OCI-LY1 (cell line): Measurements from ENCODE around the gene CBLIF.
"Not testable (repeated sequence)": the region's sequence is repeated elsewhere in the genome, so short reads cannot be mapped to it uniquely, and the experiment has no call there.

ENCODE experiments used
- H2AFZ ChIP-seq: fragments of 200-600 bp; sonication (generic), shearing (Covaris generic); 2 replicates; pipeline ENCODE4 v1.6.0; 2014; ENCODE audit warnings: antibody characterized with exemption, mild to moderate bottlenecking, low read length
- H3F3A ChIP-seq: fragments of 200-600 bp; sonication (generic), shearing (Covaris generic); 2 replicates; pipeline ENCODE4 v1.6.0; 2014; ENCODE audit warnings: mild to moderate bottlenecking, antibody characterized with exemption, low read length, moderate library complexity; ENCODE audit not compliant: insufficient read depth
- H3K27ac ChIP-seq: fragments of 200-600 bp; sonication (generic); 2 replicates; pipeline ENCODE4 v1.5.1; 2014; ENCODE audit warnings: low read length, mixed run types, mild to moderate bottlenecking, low read depth; ENCODE audit not compliant: poor library complexity, severe bottlenecking
- H3K27me3 ChIP-seq: fragments of 200-600 bp; sonication (generic); 2 replicates; pipeline ENCODE4 v1.6.0; 2014; ENCODE audit warnings: antibody characterized with exemption, mild to moderate bottlenecking, low read length, moderate library complexity; ENCODE audit not compliant: insufficient read depth
- H3K36me3 ChIP-seq: fragments of 200-600 bp; sonication (generic); 2 replicates; pipeline ENCODE4 v1.6.1; 2014; ENCODE audit warnings: mild to moderate bottlenecking, antibody characterized with exemption, low read length, moderate library complexity, mixed read lengths; ENCODE audit not compliant: insufficient read depth
- H3K4me1 ChIP-seq: fragments of 200-600 bp; sonication (generic); 2 replicates; pipeline ENCODE4 v1.5.1; 2014; ENCODE audit warnings: mild to moderate bottlenecking, low read length, moderate library complexity; ENCODE audit not compliant: insufficient read depth, severe bottlenecking
- H3K4me2 ChIP-seq: fragments of 200-600 bp; sonication (generic), shearing (Covaris generic); 2 replicates; pipeline ENCODE4 v1.6.1; 2014; ENCODE audit warnings: low read length
- H3K4me3 ChIP-seq: fragments of 200-600 bp; sonication (generic); 2 replicates; pipeline ENCODE4 v1.5.1; 2014; ENCODE audit warnings: low read length, low read depth, mild to moderate bottlenecking, mixed read lengths; ENCODE audit not compliant: poor library complexity, severe bottlenecking
- H3K79me2 ChIP-seq: fragments of 200-600 bp; shearing (Covaris generic); 2 replicates; pipeline ENCODE4 v1.6.1; 2016; ENCODE audit warnings: mixed run types, low read length, mixed read lengths; ENCODE audit not compliant: insufficient read depth
- H3K9ac ChIP-seq: fragments of 200-600 bp; sonication (generic), shearing (Covaris generic); 2 replicates; pipeline ENCODE4 v1.6.1; 2014; ENCODE audit warnings: mild to moderate bottlenecking, low read length, mixed read lengths
- H3K9me2 ChIP-seq: fragments of 200-600 bp; sonication (generic), shearing (Covaris generic); 2 replicates; pipeline ENCODE4 v1.6.1; 2014; ENCODE audit warnings: low read depth, mild to moderate bottlenecking, low read length, mixed read lengths
- H3K9me3 ChIP-seq: fragments of 200-600 bp; shearing (Covaris generic); 2 replicates; pipeline ENCODE4 v1.6.1; 2014; ENCODE audit warnings: low read length, mixed read lengths
- H4K20me1 ChIP-seq: fragments of 200-600 bp; sonication (generic), shearing (Covaris generic); 2 replicates; pipeline ENCODE4 v1.6.0; 2016; ENCODE audit warnings: mild to moderate bottlenecking, low read length; ENCODE audit not compliant: insufficient read depth
- EZH2 ChIP-seq: fragments of 200-600 bp; sonication (generic), shearing (Covaris generic); IDR thresholded peaks from 2 replicates; pipeline ENCODE4 v1.8.0; 2017; ENCODE audit warnings: borderline replicate concordance, mixed run types, mild to moderate bottlenecking, antibody characterized with exemption, low read length, moderate library complexity, mixed read lengths
- TF ChIP-seq, protein P1 (sequence below): fragments of 200-600 bp; sonication (generic), shearing (Covaris generic); IDR thresholded peaks from 2 replicates; pipeline ENCODE4 v1.5.1; 2017; ENCODE audit warnings: mild to moderate bottlenecking, antibody characterized with exemption, low read length, moderate library complexity, mixed read lengths

CBLIF gene

DNA sequence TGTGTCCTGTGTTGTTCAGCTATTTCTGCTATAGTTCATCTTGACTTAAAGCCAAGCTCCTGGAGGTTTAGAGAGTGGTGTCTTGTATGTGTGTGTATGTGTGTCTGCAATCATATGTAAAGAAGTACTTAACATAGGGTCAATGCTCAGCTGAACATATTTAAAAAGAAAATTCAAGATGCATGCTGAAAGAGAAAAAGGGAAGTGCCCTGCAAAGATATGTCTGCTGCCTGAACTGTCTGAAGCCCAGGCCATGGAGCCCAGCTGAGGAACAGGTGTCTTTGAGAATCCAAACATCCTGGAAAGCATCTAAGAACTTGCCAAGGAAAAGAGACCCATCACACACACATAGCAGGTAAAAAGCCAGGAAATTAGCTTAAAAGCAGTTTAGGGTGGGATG lies 14.4 kb upstream of the CBLIF start:
- Histone ChIP-seq H2AFZ (no peak overlapping the region), H3K9ac (no peak overlapping the region), H4K20me1 (no peaks in the 10 kb centered on the region), H3K79me2 (no peaks in the 10 kb centered on the region), H3K36me3 (no peaks in the 10 kb centered on the region), H3K9me3 (no peaks in the 10 kb centered on the region), H3K4me1 (no peaks in the 10 kb centered on the region), H3K4me2 (no peak overlapping the region), H3K27ac (no peak overlapping the region), H3K9me2 (no peaks in the 10 kb centered on the region), H3K27me3 (no peaks in the 10 kb centered on the region), H3K4me3 (no peak overlapping the region), H3F3A (no peaks in the 10 kb centered on the region)
- TF ChIP-seq, protein P1, sequence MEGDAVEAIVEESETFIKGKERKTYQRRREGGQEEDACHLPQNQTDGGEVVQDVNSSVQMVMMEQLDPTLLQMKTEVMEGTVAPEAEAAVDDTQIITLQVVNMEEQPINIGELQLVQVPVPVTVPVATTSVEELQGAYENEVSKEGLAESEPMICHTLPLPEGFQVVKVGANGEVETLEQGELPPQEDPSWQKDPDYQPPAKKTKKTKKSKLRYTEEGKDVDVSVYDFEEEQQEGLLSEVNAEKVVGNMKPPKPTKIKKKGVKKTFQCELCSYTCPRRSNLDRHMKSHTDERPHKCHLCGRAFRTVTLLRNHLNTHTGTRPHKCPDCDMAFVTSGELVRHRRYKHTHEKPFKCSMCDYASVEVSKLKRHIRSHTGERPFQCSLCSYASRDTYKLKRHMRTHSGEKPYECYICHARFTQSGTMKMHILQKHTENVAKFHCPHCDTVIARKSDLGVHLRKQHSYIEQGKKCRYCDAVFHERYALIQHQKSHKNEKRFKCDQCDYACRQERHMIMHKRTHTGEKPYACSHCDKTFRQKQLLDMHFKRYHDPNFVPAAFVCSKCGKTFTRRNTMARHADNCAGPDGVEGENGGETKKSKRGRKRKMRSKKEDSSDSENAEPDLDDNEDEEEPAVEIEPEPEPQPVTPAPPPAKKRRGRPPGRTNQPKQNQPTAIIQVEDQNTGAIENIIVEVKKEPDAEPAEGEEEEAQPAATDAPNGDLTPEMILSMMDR: no peak
- no peak for TF ChIP-seq EZH2

DNA sequence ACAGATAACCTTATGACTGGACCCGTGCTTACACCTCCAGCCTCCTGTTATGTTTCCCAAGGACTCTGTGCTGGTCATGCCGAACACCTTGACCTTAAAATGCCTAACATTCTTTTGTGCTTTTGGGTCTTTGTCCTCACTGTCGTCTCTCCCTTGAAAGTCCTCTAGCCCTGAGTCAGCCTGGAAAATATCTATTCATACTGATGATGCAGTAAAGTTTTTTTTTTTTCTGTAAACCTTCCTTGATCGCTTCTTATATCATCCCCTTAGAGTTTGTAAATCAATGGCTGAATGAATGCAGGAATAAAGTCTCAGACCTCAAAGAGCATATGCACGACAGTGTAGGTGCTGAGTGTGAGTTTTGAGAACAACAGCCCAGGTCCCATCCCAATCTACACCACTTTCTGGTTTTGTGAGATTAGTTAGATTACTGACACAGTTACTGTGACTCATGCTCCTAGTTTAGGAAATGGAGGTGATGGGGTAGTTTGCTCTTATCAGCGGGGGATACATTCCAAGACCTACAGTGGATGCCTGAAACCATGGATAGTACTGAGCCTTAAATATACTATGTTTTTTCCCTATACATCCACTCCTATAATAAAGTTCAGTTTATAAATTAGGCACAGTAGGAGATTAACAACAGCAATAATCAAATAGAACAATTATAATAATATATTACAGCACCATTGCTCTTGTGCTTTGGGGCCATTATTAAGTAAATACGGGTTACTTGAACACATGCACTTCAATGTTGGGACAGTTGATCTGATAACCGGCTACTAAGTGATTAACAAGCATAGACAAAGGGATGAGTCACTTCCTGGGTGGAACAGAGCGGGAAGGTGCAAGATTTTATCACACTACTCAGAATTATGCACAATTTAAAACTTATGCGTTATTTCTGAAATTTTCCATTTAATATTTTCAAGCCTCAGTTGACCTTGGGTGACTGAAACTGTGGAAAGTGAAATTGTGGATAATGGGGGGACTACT lies 12.4 kb upstream of the CBLIF start:
- Histone ChIP-seq H3F3A (no peaks in the 10 kb centered on the region), H3K4me3 (no peak overlapping the region), H3K9me2 (no peaks in the 10 kb centered on the region), H2AFZ (no peak overlapping the region), H3K27me3 (no peaks in the 10 kb centered on the region), H3K4me1 (no peaks in the 10 kb centered on the region), H4K20me1 (no peaks in the 10 kb centered on the region), H3K36me3 (no peaks in the 10 kb centered on the region), H3K27ac (no peak overlapping the region), H3K79me2 (no peaks in the 10 kb centered on the region), H3K9me3 (no peaks in the 10 kb centered on the region), H3K9ac (no peak overlapping the region), H3K4me2 (no peak overlapping the region)
- no peak for TF ChIP-seq EZH2
- TF ChIP-seq, protein P1: no peak

DNA sequence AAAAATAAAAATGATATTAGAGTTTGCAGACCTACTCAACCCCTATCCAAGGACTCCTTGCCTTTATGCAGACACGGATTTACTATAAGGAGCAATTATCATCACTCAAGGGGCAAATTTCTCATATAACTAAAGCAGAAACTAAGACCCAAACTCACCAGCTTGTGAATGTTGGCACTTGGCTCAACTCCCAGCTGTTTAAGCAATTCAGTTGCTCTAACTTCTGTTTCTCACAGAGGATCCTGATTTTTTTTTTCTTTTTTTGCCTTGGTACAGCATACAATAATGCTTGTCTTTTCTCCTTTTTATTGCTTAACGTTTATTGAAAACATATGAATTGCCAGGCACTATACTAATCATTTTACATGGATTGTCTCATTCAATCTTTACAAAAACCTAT lies 9.6 kb upstream of the CBLIF start:
- Histone ChIP-seq H3K9me2 (no peaks in the 10 kb centered on the region), H3K27me3 (no peaks in the 10 kb centered on the region), H3F3A (no peaks in the 10 kb centered on the region), H3K4me2 (no peak overlapping the region), H2AFZ (no peak overlapping the region), H4K20me1 (no peaks in the 10 kb centered on the region), H3K79me2 (no peaks in the 10 kb centered on the region), H3K4me1 (no peaks in the 10 kb centered on the region), H3K9me3 (no peaks in the 10 kb centered on the region), H3K36me3 (no peaks in the 10 kb centered on the region), H3K4me3 (no peak overlapping the region), H3K9ac (no peak overlapping the region), H3K27ac (no peak overlapping the region)
- TF ChIP-seq, protein P1: no peak
- no peak for TF ChIP-seq EZH2

- not testable (repeated sequence) for H3K9me3 ChIP-seq
Observed at GRCh38 chr11:59851416-59851815, 6.1 kb upstream of the CBLIF start.

GRCh38 chr11:59849551-59849950 lies 4.3 kb upstream of the CBLIF start:
- not testable (repeated sequence) for H4K20me1 ChIP-seq, H2AFZ ChIP-seq, H3K27me3 ChIP-seq, H3K4me3 ChIP-seq, H3K4me1 ChIP-seq, H3K9ac ChIP-seq, H3F3A ChIP-seq, H3K79me2 ChIP-seq, H3K36me3 ChIP-seq, H3K27ac ChIP-seq, H3K4me2 ChIP-seq, H3K9me3 ChIP-seq, H3K9me2 ChIP-seq

More at GRCh38 chr11:59851416-59851815, 6.1 kb upstream of the CBLIF start:
- not testable (repeated sequence) for H3K9ac ChIP-seq, H3K4me1 ChIP-seq, H3K4me2 ChIP-seq, H3F3A ChIP-seq, H2AFZ ChIP-seq, H4K20me1 ChIP-seq, H3K79me2 ChIP-seq, H3K27me3 ChIP-seq, H3K36me3 ChIP-seq, H3K9me2 ChIP-seq, H3K4me3 ChIP-seq, H3K27ac ChIP-seq
